Gastroesophageal sphincter (tissue), 4 donors: ENCODE results near the gene RNF175. TPM values are rescaled to one million over a fixed set of nuclear protein-coding genes. Genes with fewer than 3 reads are reported as not detected.

ENCODE experiments used
- ATAC-seq: fragments of 150-250 bp; one replicate; pipeline ENCODE4 v1.9.1; 2016; ENCODE audit warnings: mild to moderate bottlenecking, moderate library complexity
- H3K27ac ChIP-seq, 4 donors: fragments of 200-600 bp; sonication (generic) in 3 of 4; 1 replicate in 3 of 4; 2 replicates in 1 of 4; pipeline ENCODE4 v1.5.1; 2016 to 2019
- H3K27me3 ChIP-seq: fragments of 200-600 bp; sonication (generic); one replicate; pipeline ENCODE4 v1.5.1; 2019
- H3K36me3 ChIP-seq, 2 donors: fragments of 200-600 bp; sonication (generic); one replicate each; pipeline ENCODE4 v1.5.1; 2019; ENCODE audit warnings: control low read depth in 1 of 2
- H3K4me1 ChIP-seq, 3 donors: fragments of 200-600 bp; sonication (generic); 1 replicate in 2 of 3; 2 replicates in 1 of 3; pipeline ENCODE4 v1.5.1; 2016 to 2019; ENCODE audit warnings: control low read depth in 2 of 3
- H3K4me3 ChIP-seq, 2 donors: fragments of 200-600 bp; sonication (generic); one replicate each; pipeline ENCODE4 v1.5.1; 2019; ENCODE audit warnings: mild to moderate bottlenecking in 1 of 2, moderate library complexity in 1 of 2
- H3K9me3 ChIP-seq, 3 donors: fragments of 200-600 bp; sonication (generic); one replicate each; pipeline ENCODE4 v1.5.1; 2017 to 2019; ENCODE audit warnings: control low read depth in 2 of 3
- CTCF ChIP-seq, 4 experiments: fragments of 200-600 bp in 2 of 4; fragments of 450-650 bp in 2 of 4; sonication (generic) in 1 of 4; IDR thresholded peaks; one replicate each; pipeline ENCODE4 v1.5.1; 2017 to 2019; ENCODE audit warnings: antibody characterized with exemption in 4 of 4, mild to moderate bottlenecking in 2 of 4, moderate library complexity in 2 of 4
- EP300 ChIP-seq: sonication (generic); formaldehyde crosslinking; IDR thresholded peaks from one replicate; pipeline ENCODE4 v1.6.1; 2017; ENCODE audit warnings: antibody characterized with exemption, mild to moderate bottlenecking
- POLR2A ChIP-seq, 2 donors: fragments of 450-650 bp; IDR thresholded peaks; one replicate each; pipeline ENCODE4 v1.6.1; 2017; ENCODE audit warnings: antibody characterized with exemption in 2 of 2, mild to moderate bottlenecking in 2 of 2, moderate library complexity in 1 of 2
- POLR2AphosphoS5 ChIP-seq: sonication (generic); formaldehyde crosslinking; IDR thresholded peaks from one replicate; pipeline ENCODE4 v1.6.1; 2017; ENCODE audit warnings: antibody characterized with exemption
- WGBS, 2 donors: methylation state at CpG; one replicate each; pipeline ENCODE4 v1.1.5; 2018; ENCODE audit warnings: low coverage in 1 of 2; 5-methylcytosine and 5-hydroxymethylcytosine counted together
- total RNA-seq, 4 donors: library from RNA; depleted of rRNA; stranded (reverse); fragments of >200 nt; gene quantifications; one replicate each; pipeline ENCODE4 v1.1.0, GENCODE V29; 2016

The RNF175 gene
- total RNA-seq, 4 donors from 2014 or later = 0.16 to 0.89 (median 0.67) TPM; not detected in 1

- no peak for TF ChIP-seq EP300
- TF ChIP-seq CTCF (IDR thresholded peaks at IDR 0.05) = no peak
- no peak for TF ChIP-seq POLR2AphosphoS5
- no peak for TF ChIP-seq POLR2A (IDR thresholded peaks at IDR 0.05)
- Histone ChIP-seq H3K4me3 (no peak overlapping the region), H3K9me3 (peaks cover 0 to 14% (median 0%) of the 10 kb centered on the region in 3 donors), H3K27me3 (no peaks in the 10 kb centered on the region), H3K27ac (no peak overlapping the region), H3K4me1 (no peaks in the 10 kb centered on the region), H3K36me3 (no peaks in the 10 kb centered on the region)
- WGBS, 2 donors = 72 to 94% methylated on average over 2 of the region's 2 CpGs
- ATAC-seq = no peak
These were observed 18.3 kb downstream of the RNF175 start for GRCh38 chr4:153741541-153741940.

DNA sequence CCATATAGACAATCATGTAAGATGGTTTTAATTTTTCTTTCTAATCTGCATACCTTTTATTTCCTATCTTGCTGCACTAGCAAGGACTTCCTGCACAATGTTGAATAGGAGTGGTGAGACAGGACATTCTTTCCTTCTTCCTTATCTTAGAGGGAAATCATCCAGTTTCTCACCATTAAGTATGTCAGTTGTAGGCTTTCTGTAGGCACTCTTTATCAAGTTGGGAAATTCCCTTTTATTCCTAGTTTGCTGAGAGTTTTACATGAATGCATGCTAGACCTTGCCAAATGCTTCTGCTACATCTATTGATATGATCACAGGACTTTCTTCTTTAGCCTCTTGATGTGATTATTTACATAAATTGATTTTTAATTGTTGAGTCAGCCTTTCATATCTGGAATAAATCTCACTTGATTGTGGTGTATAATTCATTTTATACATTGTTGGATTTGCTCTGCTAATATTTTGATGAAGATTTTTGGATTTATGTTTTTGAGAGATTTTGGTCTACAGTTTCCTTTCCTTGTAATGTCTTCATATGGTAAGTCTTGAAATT, 23.8 kb downstream of the RNF175 start:
- Histone ChIP-seq H3K4me3 (no peak overlapping the region), H3K27ac (no peak overlapping the region), H3K4me1 (no peaks in the 10 kb centered on the region), H3K9me3 (peaks cover 0 to 9% (median 0%) of the 10 kb centered on the region in 3 donors), H3K27me3 (no peaks in the 10 kb centered on the region), H3K36me3 (no peaks in the 10 kb centered on the region)
- ATAC-seq = no peak
- TF ChIP-seq POLR2A (IDR thresholded peaks at IDR 0.05) = no peak
- no peak for TF ChIP-seq POLR2AphosphoS5
- no peak for TF ChIP-seq EP300

DNA sequence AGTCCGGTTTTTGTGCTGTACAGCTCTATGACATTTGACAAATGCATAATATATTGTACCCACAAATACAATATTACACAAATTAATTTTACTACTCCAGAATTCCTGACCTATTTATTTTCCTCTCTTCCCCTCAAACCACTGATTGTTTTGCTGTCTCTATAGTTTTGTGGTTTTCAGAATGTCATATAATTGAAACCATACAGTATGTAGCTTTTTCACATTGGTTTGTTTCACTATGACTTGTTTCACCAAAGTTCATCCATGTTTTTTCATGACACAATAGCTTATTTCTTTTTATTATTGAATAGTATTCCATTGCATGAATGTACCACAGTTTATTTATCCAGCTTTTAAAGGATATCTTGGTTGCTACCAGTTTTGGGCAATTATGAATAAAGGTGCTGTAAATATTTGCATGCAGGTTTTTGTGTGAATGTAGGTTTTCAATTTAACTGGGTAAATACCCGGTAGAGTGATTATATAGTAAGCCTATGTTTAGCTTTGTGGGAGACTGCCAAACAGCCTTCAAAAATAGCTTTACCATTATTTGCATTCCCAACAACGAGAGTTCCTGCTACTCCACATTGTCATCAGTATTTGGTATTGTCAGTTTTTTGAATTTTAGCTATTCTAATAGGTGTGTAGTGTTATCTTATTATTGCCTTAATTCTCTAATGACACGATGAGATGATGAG, 25.9 kb downstream of the RNF175 start:
- no peak overlapping the region for H3K4me3 ChIP-seq
- H3K36me3 ChIP-seq = no peaks in the 10 kb centered on the region
- no peaks in the 10 kb centered on the region for H3K27me3 ChIP-seq
- no peak overlapping the region for H3K27ac ChIP-seq
- whole genome bisulfite sequencing, 2 donors = 51 to 57% methylated on average over 4 of the region's 4 CpGs
- no peaks in the 10 kb centered on the region for H3K4me1 ChIP-seq
- TF ChIP-seq CTCF (IDR thresholded peaks at IDR 0.05) = no peak
- TF ChIP-seq EP300 = no peak
- no peak for TF ChIP-seq POLR2AphosphoS5
- TF ChIP-seq POLR2A (IDR thresholded peaks at IDR 0.05) = no peak
- ATAC-seq = no peak
- peaks cover 0 to 3% (median 0%) of the 10 kb centered on the region in 3 donors for H3K9me3 ChIP-seq

GRCh38 chr4:153731239-153731638, 28.6 kb downstream of the RNF175 start:
- WGBS, 2 donors = 14 to 30% methylated on average over 2 to 3 of the region's 3 CpGs
- H3K4me3 ChIP-seq = no peak overlapping the region
- H3K27ac ChIP-seq = no peak overlapping the region
- no peaks in the 10 kb centered on the region for H3K36me3 ChIP-seq
- no peaks in the 10 kb centered on the region for H3K4me1 ChIP-seq
- TF ChIP-seq CTCF (IDR thresholded peaks at IDR 0.05) = no peak
- H3K27me3 ChIP-seq = no peaks in the 10 kb centered on the region
- no peak for ATAC-seq
- no peaks in the 10 kb centered on the region for H3K9me3 ChIP-seq

- Histone ChIP-seq H3K27me3 (no peaks in the 10 kb centered on the region), H3K36me3 (no peaks in the 10 kb centered on the region), H3K4me1 (no peaks in the 10 kb centered on the region), H3K27ac (no peak overlapping the region), H3K4me3 (no peak overlapping the region), H3K9me3 (no peaks in the 10 kb centered on the region)
- no peak for ATAC-seq
- 71 to 88% methylated on average over 1 to 2 of the region's 2 CpGs for WGBS, 2 donors
- TF ChIP-seq POLR2AphosphoS5 (no peak), EP300 (no peak), POLR2A (IDR thresholded peaks at IDR 0.05) (no peak), CTCF (IDR thresholded peaks at IDR 0.05) (no peak)
These were observed 29.9 kb downstream of the RNF175 start for GRCh38 chr4:153729895-153730294.
